Heart left ventricle (tissue), 16 donors: ENCODE measurements around the gene SNX9. TPM values are rescaled to one million over a fixed set of nuclear protein-coding genes. Genes with fewer than 3 reads are reported as not detected.

Source experiments
- ATAC-seq, 4 donors: fragments of 200-7000 bp; cut with Tn5 transposase; one replicate each; pipeline ENCODE4 v1.9.1; 2020 to 2022; ENCODE audit warnings: moderate library complexity in 4 of 4, mild to moderate bottlenecking in 3 of 4, moderate number of reproducible peaks in 1 of 4
- DNase-seq, 5 donors: peaks; one replicate each; pipeline ENCODE4 v3.0.0-alpha.2; 2020
- H3K27ac ChIP-seq, 12 donors: fragments of 200-600 bp; sonication (generic) in 4 of 12; one replicate each; pipeline versions ENCODE4 v1.5.0 to v1.8.0; 2016 to 2022; ENCODE audit warnings: mild to moderate bottlenecking in 2 of 12
- H3K27me3 ChIP-seq, 9 donors: fragments of 200-600 bp; sonication (generic) in 2 of 9; one replicate each; pipeline versions ENCODE4 v1.5.1 to v1.8.0; 2016 to 2022; ENCODE audit warnings: mild to moderate bottlenecking in 3 of 9
- H3K36me3 ChIP-seq, 9 donors: fragments of 200-600 bp; sonication (generic) in 2 of 9; one replicate each; pipeline versions ENCODE4 v1.5.0 to v1.8.0; 2018 to 2022; ENCODE audit warnings: mild to moderate bottlenecking in 2 of 9
- H3K4me1 ChIP-seq, 12 donors: fragments of 200-600 bp; sonication (generic) in 4 of 12; one replicate each; pipeline versions ENCODE4 v1.5.0 to v1.8.0; 2016 to 2022; ENCODE audit warnings: mild to moderate bottlenecking in 3 of 12
- H3K4me3 ChIP-seq, 12 donors: fragments of 200-600 bp; sonication (generic) in 4 of 12; one replicate each; pipeline versions ENCODE4 v1.5.0 to v1.8.0; 2017 to 2022; ENCODE audit warnings: mild to moderate bottlenecking in 9 of 12, moderate library complexity in 4 of 12
- H3K9me3 ChIP-seq, 12 donors: fragments of 200-600 bp; sonication (generic) in 4 of 12; one replicate each; pipeline versions ENCODE4 v1.5.0 to v1.8.0; 2016 to 2022; ENCODE audit warnings: mild to moderate bottlenecking in 1 of 12
- CTCF ChIP-seq, 12 donors: fragments of 200-600 bp; sonication (generic) in 4 of 12; IDR thresholded peaks; one replicate each; pipeline versions ENCODE4 v1.5.0 to v1.8.0; 2018 to 2022; ENCODE audit warnings: antibody characterized with exemption in 12 of 12, mild to moderate bottlenecking in 5 of 12
- POLR2A ChIP-seq, 2 donors: fragments of 450-650 bp; IDR thresholded peaks; one replicate each; pipeline ENCODE4 v1.6.1; 2017; ENCODE audit warnings: antibody characterized with exemption in 2 of 2, mild to moderate bottlenecking in 2 of 2, moderate library complexity in 2 of 2
- WGBS, 4 donors: extraction: QIAGEN DNeasy Blood & Tissue Kit in 2 of 4; methylation state at CpG; one replicate each; pipeline versions ENCODE4 v1.1.5 to v1.1.7; 2013 to 2018; 5-methylcytosine and 5-hydroxymethylcytosine counted together
- intact Hi-C, 10 donors: fragments of 100-400 bp; cut with DNase I; formaldehyde crosslinking; loops; one replicate each; pipeline versions ENCODE4 v1.11.1 to v1.14.2; 2022
- polyA plus RNA-seq, 2 donors: library from polyadenylated mRNA; stranded (reverse); fragments of 200-250 nt; gene quantifications; one replicate each; pipeline ENCODE4 v1.2.3, GENCODE V29; 2013
- total RNA-seq, 9 donors: library from RNA; depleted of rRNA in 2 of 9; stranded (reverse); fragments of >200 nt in 2 of 9; fragmentation: NEBNext Ultra II Directional in 3 of 9; extraction: Animal tissue kit (Norgen Biotek cat#: 25700) in 3 of 9; gene quantifications; one replicate each; pipeline versions ENCODE4 v1.1.0 to v1.2.4, GENCODE V29; 2016 to 2023
- donor health status: ischemic (EF 13 %, LVEDD 7.1; RV severe dilation, severe dysfunction).
- donor health status: healthy with polysubstance abuse.
- donor health status: DM: no; HTN: yes; CAD: no.
- donor health status: DM: no; HTN: no; CAD: no.
- donor health status: ischemic (EF 25% LVEDD 6.9; RV normal size, moderate dysfunction).
- donor health status: ischemic (EF 25% LVEDD 5.7; RV mildly dilated, moderate dysfunction).
- donor health status: healthy.
- donor health status: DM: yes; HTN: yes; CAD: no.
- donor health status: ischemic (EF 35%, LVEDD 5.7; RV mildly dilated, moderate dysfunction).
- donor health status: nonischemic (EF 11% LVEDD 7.7; RV severe dilation, severe dysfunction).
- donor health status: DM: yes; HTN: yes; CAD: no.
- donor health status: PGD.
- donor health status: ischemic (EF 29% LVEDD 5.4; RV normal size, mild dysfunction).
- donor health status: nonischemic (EF 23%, LVEDD 6.1; RV moderate dilation, normal function).

SNX9 gene
- total and polyA plus RNA-seq, 11 donors = 15.4 to 44.0 (median 30.7) TPM

DNA sequence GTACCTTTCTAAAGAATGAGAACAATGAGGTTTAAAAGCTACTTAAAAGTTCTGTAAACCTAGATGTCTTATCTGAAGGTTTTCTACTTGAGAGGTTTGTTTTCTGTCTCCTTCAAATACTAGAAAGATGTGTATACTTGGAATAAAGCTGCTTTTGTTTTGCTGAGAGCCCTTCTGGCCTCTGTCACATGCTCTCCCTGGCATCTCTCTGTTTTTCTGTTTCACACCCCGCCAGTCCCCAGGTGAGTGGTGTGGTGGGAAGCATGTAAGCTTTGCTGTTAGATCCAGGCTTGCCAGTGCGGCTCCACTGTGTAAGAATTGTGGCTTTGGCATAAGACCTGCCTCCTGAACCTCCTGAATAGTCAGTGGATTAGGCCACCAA is 56.8 kb downstream of the SNX9 start:
- Histone ChIP-seq H3K4me1 (peaks cover 0 to 12% (median 1%) of the 10 kb centered on the region in 12 donors), H3K4me3 (no peak overlapping the region), H3K36me3 (peaks cover 0 to 82% (median 56%) of the 10 kb centered on the region in 9 donors), H3K9me3 (no peaks in the 10 kb centered on the region), H3K27ac (no peak overlapping the region), H3K27me3 (no peaks in the 10 kb centered on the region)
- no peak for ATAC-seq
- intact Hi-C loops = loop anchor here in 3 of 10 donors (5.0 to 10.0 kb wide), 3 partner anchors 123 to 215 kb away; no protein-coding TSS in a partner anchor
- no peak for DNase-seq
- TF ChIP-seq CTCF (IDR thresholded peaks at IDR 0.05) = no peak
- TF ChIP-seq POLR2A (IDR thresholded peaks at IDR 0.05) = no peak
- WGBS, 4 donors = 81 to 89% (median 87%) methylated on average over 2 of the region's 2 CpGs

- WGBS, 4 donors = 79 to 89% (median 83%) methylated on average over 3 of the region's 3 CpGs
- Histone ChIP-seq H3K27ac (no peak overlapping the region), H3K4me1 (peaks cover 0 to 18% (median 7%) of the 10 kb centered on the region in 12 donors), H3K9me3 (no peaks in the 10 kb centered on the region), H3K36me3 (peaks cover 0 to 78% (median 52%) of the 10 kb centered on the region in 9 donors), H3K27me3 (no peaks in the 10 kb centered on the region), H3K4me3 (no peak overlapping the region)
- no peak for ATAC-seq
- no peak for TF ChIP-seq POLR2A (IDR thresholded peaks at IDR 0.05)
- intact Hi-C loops = no loop called here
- no peak for DNase-seq
These were observed 57.5 kb downstream of the SNX9 start for GRCh38 chr6:157880534-157880933.

DNA sequence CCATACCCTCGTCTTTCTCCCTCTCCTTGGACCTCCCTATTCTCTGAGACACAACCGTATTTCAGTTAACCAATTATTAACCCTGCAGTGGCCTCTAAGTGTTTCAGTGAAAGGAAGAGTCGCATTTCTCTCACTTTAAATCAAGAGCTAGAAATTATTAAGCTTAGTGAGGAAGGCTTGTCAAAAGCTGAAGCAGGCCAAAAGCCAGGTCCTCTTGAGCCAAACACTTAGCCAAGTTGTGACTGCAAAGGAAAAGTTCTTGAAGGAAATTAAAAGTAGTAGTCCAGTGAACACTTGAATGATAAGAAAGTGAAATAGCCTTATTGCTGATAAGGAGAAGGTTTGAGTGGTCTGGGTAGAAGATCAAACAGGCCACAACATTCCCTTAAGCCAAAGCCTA is 58.3 kb downstream of the SNX9 start:
- TF ChIP-seq CTCF (IDR thresholded peaks at IDR 0.05) = no peak
- TF ChIP-seq POLR2A (IDR thresholded peaks at IDR 0.05) = no peak
- WGBS, 4 donors = 79 to 88% (median 82%) methylated on average over 3 of the region's 3 CpGs
- Histone ChIP-seq H3K4me1 (peaks cover 0 to 18% (median 8%) of the 10 kb centered on the region in 12 donors), H3K27me3 (no peaks in the 10 kb centered on the region), H3K9me3 (no peaks in the 10 kb centered on the region), H3K36me3 (peaks cover 0 to 78% (median 52%) of the 10 kb centered on the region in 9 donors), H3K27ac (no peak overlapping the region), H3K4me3 (no peak overlapping the region)
- intact Hi-C loops = no loop called here
- ATAC-seq (no peak), DNase-seq (no peak)

DNA sequence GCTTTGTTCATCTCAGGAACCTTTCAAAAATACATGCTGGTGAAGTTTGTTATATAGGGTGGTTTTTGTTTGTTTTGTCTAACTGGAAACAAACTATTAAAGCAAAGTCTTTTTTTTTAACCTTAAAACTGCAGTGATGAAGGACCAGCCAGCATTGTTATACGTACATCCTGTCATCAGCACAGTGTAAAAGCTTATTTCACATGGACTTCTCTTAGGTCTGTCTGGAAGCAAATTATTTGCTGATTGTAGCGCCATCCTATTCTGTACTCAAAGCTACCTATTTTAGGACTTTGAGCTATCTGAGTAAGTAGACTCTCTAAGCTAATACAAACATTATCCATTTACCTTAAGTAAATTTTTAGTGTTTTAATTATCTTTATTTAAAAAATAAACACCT is 61.7 kb downstream of the SNX9 start:
- Histone ChIP-seq H3K4me1 (peaks cover 0 to 18% (median 8%) of the 10 kb centered on the region in 12 donors), H3K27me3 (no peaks in the 10 kb centered on the region), H3K4me3 (no peak overlapping the region), H3K27ac (peak overlapping the region in 1 of 12 donors; percentile 7), H3K36me3 (peaks cover 0 to 74% (median 37%) of the 10 kb centered on the region in 9 donors), H3K9me3 (no peaks in the 10 kb centered on the region)
- peak in 1 of 4 donors; percentile 32 for ATAC-seq
- WGBS, 4 donors = 71 to 79% (median 76%) methylated on average over 2 of the region's 2 CpGs
- intact Hi-C loops = no loop called here
- DNase-seq = no peak
- TF ChIP-seq CTCF (IDR thresholded peaks at IDR 0.05) = no peak
- no peak for TF ChIP-seq POLR2A (IDR thresholded peaks at IDR 0.05)
